HG03039 (cell line): ENCODE measurements around the gene CNGB1.
"Not testable (repeated sequence)": the region's sequence is repeated elsewhere in the genome, so short reads cannot be mapped to it uniquely, and the experiment has no call there.

ENCODE experiments used
- ATAC-seq: cut with Tn5 transposase; IDR thresholded peaks from one replicate; pipeline ENCODE4 v1.9.1; 2021; ENCODE audit warnings: mild to moderate bottlenecking, moderate library complexity; ENCODE audit not compliant: unreplicated experiment

Gene CNGB1

GRCh38 chr16:57997528-57998265 lies 26.8 kb upstream of the CNGB1 start:
- ATAC-seq, result no peak

- ATAC-seq, result no peak
Observed at GRCh38 chr16:57997176-57997527, 26.2 kb upstream of the CNGB1 start.

- no peak for ATAC-seq
Observed at GRCh38 chr16:57996406-57997175, 25.7 kb upstream of the CNGB1 start.

- no peak for ATAC-seq
Observed at GRCh38 chr16:57995721-57996405, 24.9 kb upstream of the CNGB1 start.

GRCh38 chr16:57994778-57995177 lies 23.9 kb upstream of the CNGB1 start:
- ATAC-seq, result no peak

- ATAC-seq, result no peak
Observed at GRCh38 chr16:57994361-57994760, 23.4 kb upstream of the CNGB1 start.

- ATAC-seq, result no peak
Observed at GRCh38 chr16:57993897-57994296, 23.0 kb upstream of the CNGB1 start.

- ATAC-seq, result no peak
Observed at GRCh38 chr16:57993438-57993837, 22.5 kb upstream of the CNGB1 start.

GRCh38 chr16:57992084-57992483 lies 21.2 kb upstream of the CNGB1 start:
- no peak for ATAC-seq

GRCh38 chr16:57991551-57992059 lies 20.7 kb upstream of the CNGB1 start:
- no peak for ATAC-seq

- ATAC-seq, result no peak
Observed at GRCh38 chr16:57988929-57989328, 18.0 kb upstream of the CNGB1 start.

GRCh38 chr16:57987441-57988177 lies 16.7 kb upstream of the CNGB1 start:
- ATAC-seq, result no peak

- no peak for ATAC-seq
Observed at GRCh38 chr16:57986196-57986595, 15.3 kb upstream of the CNGB1 start.

GRCh38 chr16:57985204-57986181 lies 14.6 kb upstream of the CNGB1 start:
- ATAC-seq, result no peak

GRCh38 chr16:57984443-57985203 lies 13.7 kb upstream of the CNGB1 start:
- ATAC-seq, result peak; percentile 68

GRCh38 chr16:57982385-57982784 lies 11.5 kb upstream of the CNGB1 start:
- ATAC-seq, result no peak

GRCh38 chr16:57981636-57982035 lies 10.7 kb upstream of the CNGB1 start:
- no peak for ATAC-seq

- no peak for ATAC-seq
Observed at GRCh38 chr16:57979006-57979585, 8.2 kb upstream of the CNGB1 start.

- not testable (repeated sequence) for ATAC-seq
Observed at GRCh38 chr16:57978070-57978465, 7.1 kb upstream of the CNGB1 start.
